ENCODE measurements around the gene TAF8. TPM values are rescaled to one million over a fixed set of nuclear protein-coding genes. Genes with fewer than 3 reads are reported as not detected.

The TAF8 gene
- total RNA-seq, 4 donors from 2014 or later = 16.7 to 35.2 (median 25.9) TPM

GRCh38 chr6:42066156-42066675 lies 15.9 kb downstream of the TAF8 start:
- Histone ChIP-seq H3K36me3 (peaks cover 69 to 100% (median 90%) of the 10 kb centered on the region in 4 donors), H3K27ac (replicated peaks in 1 of 4) (no peak overlapping the region), H3K4me1 (peaks cover 0 to 5% (median 0%) of the 10 kb centered on the region in 4 donors), H3K9me3 (no peaks in the 10 kb centered on the region), H3K27me3 (no peaks in the 10 kb centered on the region), H3K4me3 (no peak overlapping the region)
- TF ChIP-seq POLR2AphosphoS5 (IDR thresholded peaks at IDR 0.05) = no peak
- no peak for TF ChIP-seq EP300 (IDR thresholded peaks at IDR 0.05)
- no peak for TF ChIP-seq CTCF (IDR thresholded peaks at IDR 0.05)
- TF ChIP-seq POLR2A (IDR thresholded peaks at IDR 0.05; ENCODE audit: low read depth) = no peak
- DNase-seq (ENCODE audit: extremely low spot score) = no peak
- 85% methylated on average over 13 of the region's 13 CpGs for WGBS
- intact Hi-C loops (cut with DNase I) = no loop called here

- Histone ChIP-seq H3K36me3 (peaks cover 77 to 100% (median 96%) of the 10 kb centered on the region in 4 donors), H3K4me1 (peaks cover 0 to 7% (median 0%) of the 10 kb centered on the region in 4 donors), H3K4me3 (no peak overlapping the region), H3K27ac (replicated peaks in 1 of 4) (no peak overlapping the region), H3K9me3 (no peaks in the 10 kb centered on the region), H3K27me3 (no peaks in the 10 kb centered on the region)
- no peak for DNase-seq (ENCODE audit: extremely low spot score)
- WGBS = 92% methylated on average over 7 of the region's 7 CpGs
- intact Hi-C loops (cut with DNase I) = no loop called here
- TF ChIP-seq EP300 (IDR thresholded peaks at IDR 0.05) (no peak), POLR2A (IDR thresholded peaks at IDR 0.05; ENCODE audit: low read depth) (no peak), POLR2AphosphoS5 (IDR thresholded peaks at IDR 0.05) (no peak), CTCF (IDR thresholded peaks at IDR 0.05) (no peak)
Observed at GRCh38 chr6:42068173-42068572, 17.8 kb downstream of the TAF8 start.

GRCh38 chr6:42068872-42069522 lies 18.7 kb downstream of the TAF8 start:
- H3K27ac ChIP-seq (replicated peaks in 1 of 4) = no peak overlapping the region
- WGBS = 94% methylated on average over 5 of the region's 5 CpGs
- intact Hi-C loops (cut with DNase I) = no loop called here
- H3K4me3 ChIP-seq = no peak overlapping the region
- no peak for TF ChIP-seq EP300 (IDR thresholded peaks at IDR 0.05)
- no peak for TF ChIP-seq CTCF (IDR thresholded peaks at IDR 0.05)
- TF ChIP-seq POLR2A (IDR thresholded peaks at IDR 0.05; ENCODE audit: low read depth) = no peak
- TF ChIP-seq POLR2AphosphoS5 (IDR thresholded peaks at IDR 0.05) = no peak
- peaks cover 0 to 7% (median 0%) of the 10 kb centered on the region in 4 donors for H3K4me1 ChIP-seq
- no peaks in the 10 kb centered on the region for H3K9me3 ChIP-seq
- DNase-seq (ENCODE audit: extremely low spot score) = no peak
- H3K27me3 ChIP-seq = no peaks in the 10 kb centered on the region
- peaks cover 77 to 100% (median 93%) of the 10 kb centered on the region in 4 donors for H3K36me3 ChIP-seq

- 78% methylated on average over 6 of the region's 6 CpGs for WGBS
- H3K4me3 ChIP-seq = no peak overlapping the region
- intact Hi-C loops (cut with DNase I) = no loop called here
- H3K27ac ChIP-seq (replicated peaks in 1 of 4) = no peak overlapping the region
- no peaks in the 10 kb centered on the region for H3K9me3 ChIP-seq
- H3K27me3 ChIP-seq = no peaks in the 10 kb centered on the region
- peaks cover 65 to 96% (median 85%) of the 10 kb centered on the region in 4 donors for H3K36me3 ChIP-seq
- TF ChIP-seq POLR2AphosphoS5 (IDR thresholded peaks at IDR 0.05) = no peak
- no peak for TF ChIP-seq EP300 (IDR thresholded peaks at IDR 0.05)
- no peak for TF ChIP-seq POLR2A (IDR thresholded peaks at IDR 0.05; ENCODE audit: low read depth)
- TF ChIP-seq CTCF (IDR thresholded peaks at IDR 0.05) = no peak
- no peak for DNase-seq (ENCODE audit: extremely low spot score)
- H3K4me1 ChIP-seq = peaks cover 0 to 7% (median 0%) of the 10 kb centered on the region in 4 donors
Observed at GRCh38 chr6:42071881-42072583, 21.7 kb downstream of the TAF8 start.

All from esophagus muscularis mucosa (tissue), 4 donors.